Neural crest cell (in vitro differentiated cells): ENCODE data around the gene SELENOV. TPM values are rescaled to one million over a fixed set of nuclear protein-coding genes. Genes with fewer than 3 reads are reported as not detected.

ENCODE experiments used
- DNase-seq: peaks from one replicate; pipeline ENCODE4 v3.0.0; 2021; ENCODE audit warnings: low read depth, mixed read lengths, low spot score
- H3K27ac Mint-ChIP-seq: one replicate; pipeline ENCODE4 v1.8.0; 2021; ENCODE audit warnings: mild to moderate bottlenecking, mixed read lengths; ENCODE audit not compliant: unreplicated experiment
- H3K27me3 Mint-ChIP-seq: 2 replicates; pipeline ENCODE4 v1.8.0; 2021; ENCODE audit warnings: low read depth, mild to moderate bottlenecking, mixed read lengths
- H3K36me3 Mint-ChIP-seq: 2 replicates; pipeline ENCODE4 v1.8.0; 2021; ENCODE audit warnings: low read depth, mild to moderate bottlenecking, mixed read lengths
- H3K4me1 Mint-ChIP-seq: 2 replicates; pipeline ENCODE4 v1.8.0; 2021; ENCODE audit warnings: mixed read lengths
- H3K4me3 Mint-ChIP-seq: one replicate; pipeline ENCODE4 v1.8.0; 2021; ENCODE audit warnings: mild to moderate bottlenecking, mixed read lengths
- H3K9me3 Mint-ChIP-seq: 2 replicates; pipeline ENCODE4 v1.8.0; 2021; ENCODE audit warnings: mixed read lengths
- total RNA-seq: library from RNA; stranded (reverse); gene quantifications from 2 replicates; pipeline ENCODE4 v1.2.1, GENCODE V29; 2021
- TF ChIP-seq, protein P1 (sequence below): fragments of 200-600 bp; sonication (generic); conservative IDR thresholded peaks from 2 replicates; pipeline ENCODE4 v1.5.0; 2021; ENCODE audit warnings: antibody characterized with exemption, mild to moderate bottlenecking

SELENOV gene
- total RNA-seq, 1 donor from 2014 or later = not detected

- TF ChIP-seq, protein P1, sequence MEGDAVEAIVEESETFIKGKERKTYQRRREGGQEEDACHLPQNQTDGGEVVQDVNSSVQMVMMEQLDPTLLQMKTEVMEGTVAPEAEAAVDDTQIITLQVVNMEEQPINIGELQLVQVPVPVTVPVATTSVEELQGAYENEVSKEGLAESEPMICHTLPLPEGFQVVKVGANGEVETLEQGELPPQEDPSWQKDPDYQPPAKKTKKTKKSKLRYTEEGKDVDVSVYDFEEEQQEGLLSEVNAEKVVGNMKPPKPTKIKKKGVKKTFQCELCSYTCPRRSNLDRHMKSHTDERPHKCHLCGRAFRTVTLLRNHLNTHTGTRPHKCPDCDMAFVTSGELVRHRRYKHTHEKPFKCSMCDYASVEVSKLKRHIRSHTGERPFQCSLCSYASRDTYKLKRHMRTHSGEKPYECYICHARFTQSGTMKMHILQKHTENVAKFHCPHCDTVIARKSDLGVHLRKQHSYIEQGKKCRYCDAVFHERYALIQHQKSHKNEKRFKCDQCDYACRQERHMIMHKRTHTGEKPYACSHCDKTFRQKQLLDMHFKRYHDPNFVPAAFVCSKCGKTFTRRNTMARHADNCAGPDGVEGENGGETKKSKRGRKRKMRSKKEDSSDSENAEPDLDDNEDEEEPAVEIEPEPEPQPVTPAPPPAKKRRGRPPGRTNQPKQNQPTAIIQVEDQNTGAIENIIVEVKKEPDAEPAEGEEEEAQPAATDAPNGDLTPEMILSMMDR = no peak
- no peak for DNase-seq
- H3K27me3 Mint-ChIP-seq = peaks cover 39% of the 10 kb centered on the region
- no peaks in the 10 kb centered on the region for H3K9me3 Mint-ChIP-seq
- no peak overlapping the region for H3K27ac Mint-ChIP-seq
- no peaks in the 10 kb centered on the region for H3K36me3 Mint-ChIP-seq
- no peak overlapping the region for H3K4me3 Mint-ChIP-seq
- H3K4me1 Mint-ChIP-seq = peaks cover 4% of the 10 kb centered on the region
Observed at GRCh38 chr19:39566064-39566463, 51.1 kb downstream of the SELENOV start.

- no peak for DNase-seq
- H3K27ac Mint-ChIP-seq = no peak overlapping the region
- TF ChIP-seq, protein P1 = no peak
- H3K4me1 Mint-ChIP-seq = no peaks in the 10 kb centered on the region
- no peaks in the 10 kb centered on the region for H3K36me3 Mint-ChIP-seq
- peaks cover 41% of the 10 kb centered on the region for H3K27me3 Mint-ChIP-seq
- no peak overlapping the region for H3K4me3 Mint-ChIP-seq
- H3K9me3 Mint-ChIP-seq = peaks cover 7% of the 10 kb centered on the region
Observed at GRCh38 chr19:39568604-39569003, 53.7 kb downstream of the SELENOV start.

Other genes starting within 250 kb of the SELENOV start
- not detected in 2 replicates for gene IFNL2, start 246.7 kb upstream of the SELENOV start, total RNA-seq
- gene IFNL1, start 218.7 kb upstream of the SELENOV start, total RNA-seq = not detected in 2 replicates
- gene LRFN1, start 194.3 kb upstream of the SELENOV start, total RNA-seq = 4.9 and 5.1 TPM in 2 replicates
- 0.65 TPM in 1 of 2 replicates, not detected in the other for gene GMFG, start 179.1 kb upstream of the SELENOV start, total RNA-seq
- gene SAMD4B, start 172.7 kb upstream of the SELENOV start, total RNA-seq = 158 and 164 TPM in 2 replicates
- 62.9 and 67.3 TPM in 2 replicates for gene PAF1, start 124.0 kb upstream of the SELENOV start, total RNA-seq
- 37.3 and 40.3 TPM in 2 replicates for gene MED29, start 123.8 kb upstream of the SELENOV start, total RNA-seq
- 4.0 TPM in 2 replicates for gene ZFP36, start 108.3 kb upstream of the SELENOV start, total RNA-seq
- 120 and 135 TPM in 2 replicates for gene PLEKHG2, start 102.5 kb upstream of the SELENOV start, total RNA-seq
- 2,020 and 2,116 TPM in 2 replicates for gene RPS16, start 79.2 kb upstream of the SELENOV start, total RNA-seq
- 129 and 140 TPM in 2 replicates for gene SUPT5H, start 69.6 kb upstream of the SELENOV start, total RNA-seq
- gene TIMM50, start 34.3 kb upstream of the SELENOV start, total RNA-seq = 118 and 121 TPM in 2 replicates
- gene DLL3, start 16.2 kb upstream of the SELENOV start, total RNA-seq = 17.9 and 22.3 TPM in 2 replicates
- gene EID2B, start 17.7 kb downstream of the SELENOV start, total RNA-seq = 7.2 and 7.7 TPM in 2 replicates
- gene EID2, start 25.0 kb downstream of the SELENOV start, total RNA-seq = 28.0 and 30.8 TPM in 2 replicates
- gene LGALS13, start 87.4 kb downstream of the SELENOV start, total RNA-seq = not detected in 2 replicates
- gene LGALS16, start 140.8 kb downstream of the SELENOV start, total RNA-seq = not detected in 2 replicates
- not detected in 2 replicates for gene LGALS14, start 189.3 kb downstream of the SELENOV start, total RNA-seq
- not detected in 2 replicates for gene CLC, start 222.9 kb downstream of the SELENOV start, total RNA-seq